Brain microvascular endothelial cell (primary cell): ENCODE data around the gene B9D1.

Source experiments
- DNase-seq: peaks from one replicate; pipeline ENCODE4 v3.0.0-alpha.2; 2020
- H3K27ac ChIP-seq: fragments of 250-450 bp; sonication (Bioruptor Pico); 2 replicates; pipeline ENCODE4 v1.5.1; 2020; ENCODE audit warnings: mild to moderate bottlenecking, moderate library complexity
- H3K27me3 ChIP-seq: fragments of 250-450 bp; sonication (Bioruptor Pico); replicated peaks from 2 replicates; pipeline ENCODE4 v1.5.1; 2020; ENCODE audit warnings: mild to moderate bottlenecking
- H3K36me3 ChIP-seq: fragments of 250-450 bp; sonication (Bioruptor Pico); replicated peaks from 2 replicates; pipeline ENCODE4 v1.5.1; 2020; ENCODE audit warnings: mild to moderate bottlenecking
- H3K4me3 ChIP-seq: 2 replicates; pipeline ENCODE4 v1.5.1; 2011; ENCODE audit warnings: low read depth, mild to moderate bottlenecking, control low read depth, low read length, moderate library complexity
- in situ Hi-C: cut with HindIII; loops from 2 replicates; pipeline ENCODE4 v1.10.0; 2017; ENCODE audit warnings: low sequenced_read_pairs, low pct_ligation_motif_present
- TF ChIP-seq, protein P1 (sequence below): IDR thresholded peaks from 2 replicates; pipeline ENCODE4 v1.5.1; 2011; ENCODE audit warnings: low read depth, mild to moderate bottlenecking, moderate library complexity, low read length, control low read depth, inconsistent platforms; ENCODE audit errors: missing control alignments

Gene B9D1

DNA sequence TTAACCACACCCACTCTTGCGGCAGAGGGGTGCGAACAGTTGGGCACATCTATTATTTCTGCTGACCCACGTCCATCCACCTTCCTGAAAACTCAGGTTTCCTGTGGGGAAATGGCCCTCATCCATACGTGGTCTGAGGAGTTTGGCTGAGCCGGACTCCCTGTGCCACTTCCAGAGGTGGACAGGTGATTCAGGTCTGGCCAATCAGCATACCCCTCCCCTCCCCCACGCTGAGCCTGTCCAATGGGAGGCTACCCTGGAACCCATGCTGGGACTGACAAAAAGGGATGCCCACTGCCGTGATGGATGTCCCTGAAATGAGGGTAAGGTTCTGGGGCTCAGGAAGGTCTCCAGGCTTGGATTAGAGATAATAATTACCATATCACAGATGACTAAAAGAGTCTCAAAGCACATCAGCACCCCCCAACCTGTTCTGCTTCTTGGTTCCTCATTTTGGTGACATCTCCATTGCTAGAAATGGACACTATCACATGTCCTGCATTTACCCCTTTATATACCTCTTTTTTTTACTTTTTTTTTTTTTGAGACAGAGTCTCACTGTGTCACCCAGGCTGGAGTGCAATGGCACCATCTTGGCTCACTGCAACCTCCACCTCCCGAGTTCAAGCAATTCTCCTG is 10.5 kb upstream of the B9D1 start:
- no peaks in the 10 kb centered on the region for H3K27me3 ChIP-seq
- no peak overlapping the region for H3K27ac ChIP-seq
- TF ChIP-seq, protein P1, sequence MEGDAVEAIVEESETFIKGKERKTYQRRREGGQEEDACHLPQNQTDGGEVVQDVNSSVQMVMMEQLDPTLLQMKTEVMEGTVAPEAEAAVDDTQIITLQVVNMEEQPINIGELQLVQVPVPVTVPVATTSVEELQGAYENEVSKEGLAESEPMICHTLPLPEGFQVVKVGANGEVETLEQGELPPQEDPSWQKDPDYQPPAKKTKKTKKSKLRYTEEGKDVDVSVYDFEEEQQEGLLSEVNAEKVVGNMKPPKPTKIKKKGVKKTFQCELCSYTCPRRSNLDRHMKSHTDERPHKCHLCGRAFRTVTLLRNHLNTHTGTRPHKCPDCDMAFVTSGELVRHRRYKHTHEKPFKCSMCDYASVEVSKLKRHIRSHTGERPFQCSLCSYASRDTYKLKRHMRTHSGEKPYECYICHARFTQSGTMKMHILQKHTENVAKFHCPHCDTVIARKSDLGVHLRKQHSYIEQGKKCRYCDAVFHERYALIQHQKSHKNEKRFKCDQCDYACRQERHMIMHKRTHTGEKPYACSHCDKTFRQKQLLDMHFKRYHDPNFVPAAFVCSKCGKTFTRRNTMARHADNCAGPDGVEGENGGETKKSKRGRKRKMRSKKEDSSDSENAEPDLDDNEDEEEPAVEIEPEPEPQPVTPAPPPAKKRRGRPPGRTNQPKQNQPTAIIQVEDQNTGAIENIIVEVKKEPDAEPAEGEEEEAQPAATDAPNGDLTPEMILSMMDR = no peak
- in situ Hi-C loops = no loop called here
- no peaks in the 10 kb centered on the region for H3K36me3 ChIP-seq
- no peak overlapping the region for H3K4me3 ChIP-seq
- no peak for DNase-seq

DNA sequence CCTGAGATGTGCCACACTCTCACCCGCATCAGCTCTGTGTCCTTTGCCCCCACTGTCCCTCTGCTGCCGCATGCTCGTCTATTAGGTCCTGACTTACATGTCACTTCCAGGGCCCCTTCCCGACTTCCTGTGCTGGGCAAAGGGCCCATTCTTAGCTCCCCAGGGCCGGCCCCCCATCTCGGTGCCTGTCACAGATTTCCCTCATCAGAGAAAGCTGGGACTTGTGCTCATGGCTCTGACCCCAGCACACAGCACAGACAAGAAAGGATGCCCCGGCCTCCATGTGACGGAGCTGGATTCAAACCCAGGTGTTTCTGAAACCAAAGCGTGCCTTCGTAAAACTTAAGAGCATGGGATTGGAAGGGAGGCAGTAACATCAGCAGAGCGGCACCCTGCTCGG is 9.9 kb upstream of the B9D1 start:
- Histone ChIP-seq H3K27ac (no peak overlapping the region), H3K4me3 (no peak overlapping the region), H3K27me3 (no peaks in the 10 kb centered on the region), H3K36me3 (no peaks in the 10 kb centered on the region)
- DNase-seq = no peak
- TF ChIP-seq, protein P1 = no peak
- in situ Hi-C loops = no loop called here

DNA sequence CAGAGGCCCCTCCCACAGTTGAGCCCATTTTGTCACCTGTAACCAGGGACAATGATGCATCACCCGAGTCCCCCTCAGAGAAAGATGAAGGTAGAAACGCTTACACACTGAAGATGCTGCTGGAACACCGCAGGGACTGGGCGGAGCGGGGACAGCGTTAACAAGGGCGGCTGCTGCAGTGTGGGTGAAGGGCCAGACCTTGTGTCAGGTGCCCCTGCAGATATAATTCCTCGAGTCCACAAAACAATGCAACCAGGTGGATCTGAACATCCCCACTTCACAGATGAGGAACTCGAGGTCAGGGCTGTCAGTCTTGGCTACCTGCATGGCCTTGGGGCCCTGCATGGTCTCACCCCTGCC is 9.5 kb upstream of the B9D1 start:
- in situ Hi-C loops = no loop called here
- Histone ChIP-seq H3K27me3 (no peaks in the 10 kb centered on the region), H3K27ac (no peak overlapping the region), H3K36me3 (no peaks in the 10 kb centered on the region), H3K4me3 (no peak overlapping the region)
- TF ChIP-seq, protein P1 = no peak
- DNase-seq = no peak

- Histone ChIP-seq H3K27ac (no peak overlapping the region), H3K4me3 (no peak overlapping the region), H3K27me3 (no peaks in the 10 kb centered on the region), H3K36me3 (no peaks in the 10 kb centered on the region)
- TF ChIP-seq, protein P1 = no peak
- in situ Hi-C loops = no loop called here
- DNase-seq = no peak
Measured at GRCh38 chr17:19371259-19372010, 8.9 kb upstream of the B9D1 start.

DNA sequence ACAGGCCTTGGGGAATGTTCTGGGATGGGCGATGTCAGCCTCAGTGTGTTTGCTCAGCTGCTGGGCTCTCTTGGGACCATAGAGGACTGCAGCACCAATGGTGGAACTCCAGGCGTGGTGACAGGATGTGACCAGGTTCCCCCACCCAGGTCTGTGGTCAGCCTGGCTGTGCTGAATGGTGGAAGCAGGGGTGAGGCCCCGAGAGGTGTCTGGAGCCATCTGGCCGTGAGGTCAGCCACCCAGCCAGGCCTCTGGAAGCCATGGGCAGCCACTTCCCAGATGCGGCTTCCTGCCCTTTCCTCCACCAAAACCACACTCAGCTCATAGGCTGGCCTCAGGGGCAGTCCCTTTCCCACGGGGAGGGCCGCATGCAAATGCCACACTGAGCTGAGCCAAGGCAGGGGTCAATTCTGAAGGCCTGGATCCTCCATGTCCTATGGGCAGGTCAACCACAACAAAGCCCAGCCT is 8.0 kb upstream of the B9D1 start:
- no peak for DNase-seq
- in situ Hi-C loops = no loop called here
- no peak overlapping the region for H3K27ac ChIP-seq
- no peaks in the 10 kb centered on the region for H3K27me3 ChIP-seq
- no peaks in the 10 kb centered on the region for H3K36me3 ChIP-seq
- H3K4me3 ChIP-seq = no peak overlapping the region
- TF ChIP-seq, protein P1 = no peak
